Astrocyte of the hippocampus (primary cell): ENCODE data around the gene ARHGEF26.

Source experiments
- DNase-seq: peaks from one replicate; pipeline ENCODE4 v3.0.0; 2011; ENCODE audit warnings: low read depth, low spot score

Gene ARHGEF26

GRCh38 chr3:154209499-154209898, 88.3 kb downstream of the ARHGEF26 start:
- DNase-seq: no peak

GRCh38 chr3:154210986-154211385, 89.8 kb downstream of the ARHGEF26 start:
- DNase-seq: no peak

- DNase-seq: peak; percentile 9
Observed at GRCh38 chr3:154214306-154214705, 93.1 kb downstream of the ARHGEF26 start.

- no peak for DNase-seq
Observed at GRCh38 chr3:154217671-154218070, 96.5 kb downstream of the ARHGEF26 start.

GRCh38 chr3:154218728-154219127, 97.5 kb downstream of the ARHGEF26 start:
- DNase-seq: no peak

- no peak for DNase-seq
Observed at GRCh38 chr3:154220462-154220861, 99.3 kb downstream of the ARHGEF26 start.

- no peak for DNase-seq
Observed at GRCh38 chr3:154223519-154223918, 102.3 kb downstream of the ARHGEF26 start.

- DNase-seq: no peak
Observed at GRCh38 chr3:154224366-154224765, 103.2 kb downstream of the ARHGEF26 start.

GRCh38 chr3:154224866-154225265, 103.7 kb downstream of the ARHGEF26 start:
- no peak for DNase-seq

- no peak for DNase-seq
Observed at GRCh38 chr3:154225536-154225935, 104.3 kb downstream of the ARHGEF26 start.

- DNase-seq: no peak
Observed at GRCh38 chr3:154227531-154227930, 106.3 kb downstream of the ARHGEF26 start.

GRCh38 chr3:154228561-154229216, 107.5 kb downstream of the ARHGEF26 start:
- DNase-seq: peak; percentile 63

- peak; percentile 39 for DNase-seq
Observed at GRCh38 chr3:154229217-154229590, 108.0 kb downstream of the ARHGEF26 start.

GRCh38 chr3:154235330-154235729, 114.1 kb downstream of the ARHGEF26 start:
- peak; percentile 32 for DNase-seq

- DNase-seq: no peak
Observed at GRCh38 chr3:154236331-154236730, 115.1 kb downstream of the ARHGEF26 start.

- DNase-seq: no peak
Observed at GRCh38 chr3:154240235-154240634, 119.0 kb downstream of the ARHGEF26 start.

GRCh38 chr3:154241496-154241895, 120.3 kb downstream of the ARHGEF26 start:
- no peak for DNase-seq

GRCh38 chr3:154242766-154243165, 121.6 kb downstream of the ARHGEF26 start:
- peak; percentile 53 for DNase-seq

- DNase-seq: peak; percentile 74
Observed at GRCh38 chr3:154243353-154243752, 122.2 kb downstream of the ARHGEF26 start.

GRCh38 chr3:154244644-154245043, 123.5 kb downstream of the ARHGEF26 start:
- no peak for DNase-seq

GRCh38 chr3:154247806-154248415, 126.7 kb downstream of the ARHGEF26 start:
- peak; percentile 44 for DNase-seq

GRCh38 chr3:154250291-154250690, 129.1 kb downstream of the ARHGEF26 start:
- DNase-seq: no peak

GRCh38 chr3:154251610-154252009, 130.4 kb downstream of the ARHGEF26 start:
- DNase-seq: no peak
